Measurements from ENCODE around the gene SCLT1.

DNA sequence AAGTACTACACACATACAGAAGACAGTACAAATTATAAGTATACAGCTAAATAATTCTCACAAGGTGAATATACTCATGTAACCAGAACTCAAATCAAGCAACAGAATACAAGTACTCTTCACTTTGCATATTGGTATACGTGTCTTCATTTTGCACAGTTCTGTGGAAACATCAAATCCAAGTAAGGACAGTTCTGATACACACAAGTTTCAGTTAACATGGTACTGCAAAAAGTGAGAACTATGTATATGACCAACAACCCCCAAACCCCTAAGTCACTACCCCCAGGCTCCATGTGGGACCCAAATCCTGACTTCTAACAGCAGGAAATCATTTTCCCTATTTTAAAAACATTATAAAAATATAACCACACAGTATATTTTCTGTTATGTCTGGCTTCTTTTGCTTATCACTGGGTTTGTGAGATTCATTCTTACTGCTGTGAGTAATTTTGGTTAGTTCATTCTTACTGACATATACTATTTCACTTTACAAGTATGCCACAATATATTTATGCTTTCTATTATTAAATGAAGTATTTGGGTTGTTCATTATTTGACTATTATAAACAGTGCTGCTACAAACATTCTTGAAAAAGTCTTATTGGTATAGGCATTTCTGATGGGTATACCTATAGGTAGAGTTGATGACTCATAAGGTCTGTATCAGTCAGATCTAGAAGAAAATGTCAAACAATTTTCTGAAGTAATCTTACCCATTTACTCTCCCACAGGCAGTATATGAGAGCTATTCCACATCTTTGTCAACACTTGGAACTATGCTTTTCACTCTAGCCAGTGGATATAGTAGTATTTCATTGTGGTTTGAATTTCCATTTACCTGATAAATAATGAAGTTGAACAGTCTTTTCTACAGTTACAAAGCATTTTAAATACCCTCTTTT, 47.0 kb downstream of the SCLT1 start:
- TF ChIP-seq, protein P1, sequence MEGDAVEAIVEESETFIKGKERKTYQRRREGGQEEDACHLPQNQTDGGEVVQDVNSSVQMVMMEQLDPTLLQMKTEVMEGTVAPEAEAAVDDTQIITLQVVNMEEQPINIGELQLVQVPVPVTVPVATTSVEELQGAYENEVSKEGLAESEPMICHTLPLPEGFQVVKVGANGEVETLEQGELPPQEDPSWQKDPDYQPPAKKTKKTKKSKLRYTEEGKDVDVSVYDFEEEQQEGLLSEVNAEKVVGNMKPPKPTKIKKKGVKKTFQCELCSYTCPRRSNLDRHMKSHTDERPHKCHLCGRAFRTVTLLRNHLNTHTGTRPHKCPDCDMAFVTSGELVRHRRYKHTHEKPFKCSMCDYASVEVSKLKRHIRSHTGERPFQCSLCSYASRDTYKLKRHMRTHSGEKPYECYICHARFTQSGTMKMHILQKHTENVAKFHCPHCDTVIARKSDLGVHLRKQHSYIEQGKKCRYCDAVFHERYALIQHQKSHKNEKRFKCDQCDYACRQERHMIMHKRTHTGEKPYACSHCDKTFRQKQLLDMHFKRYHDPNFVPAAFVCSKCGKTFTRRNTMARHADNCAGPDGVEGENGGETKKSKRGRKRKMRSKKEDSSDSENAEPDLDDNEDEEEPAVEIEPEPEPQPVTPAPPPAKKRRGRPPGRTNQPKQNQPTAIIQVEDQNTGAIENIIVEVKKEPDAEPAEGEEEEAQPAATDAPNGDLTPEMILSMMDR (conservative IDR thresholded peaks at IDR 0.05): no peak
- TF ChIP-seq EZH2 (IDR thresholded peaks at IDR 0.05; ENCODE audit: low read depth): no peak

Measured in PC-9 (cell line).